BJ (cell line): ENCODE data around the gene RNF166. TPM values are rescaled to one million over a fixed set of nuclear protein-coding genes. Genes with fewer than 3 reads are reported as not detected.

Source experiments
- CTCF ChIA-PET: fragments of 350-600 bp; formaldehyde crosslinking; extraction: SDS; loops from one replicate; lab custom pipeline; 2021; ENCODE audit warnings: antibody characterized with exemption, inconsistent platforms; lab: Yijun Ruan, JAX
- POLR2A ChIA-PET: fragments of 300-600 bp; sonication (Branson Sonifier 250); formaldehyde crosslinking; extraction: SDS; loops from one replicate; lab custom pipeline; 2021; ENCODE audit warnings: antibody characterized with exemption; lab: Charles Lee
- DNase-seq: peaks from one replicate; pipeline ENCODE4 v3.0.0-alpha.2; 2011; ENCODE audit warnings: low read depth
- H3K27me3 ChIP-seq: 2 replicates; pipeline ENCODE4 v1.6.0; 2011; ENCODE audit warnings: low read length; ENCODE audit not compliant: control insufficient read depth, insufficient read depth
- H3K36me3 ChIP-seq: 2 replicates; pipeline ENCODE4 v1.5.1; 2011; ENCODE audit warnings: low read length; ENCODE audit not compliant: control insufficient read depth, insufficient read depth
- H3K4me3 ChIP-seq: 2 replicates; pipeline ENCODE4 v1.5.1; 2011; ENCODE audit warnings: low read depth, mild to moderate bottlenecking, control low read depth, low read length
- polyA plus RNA-seq: library from polyadenylated mRNA; depleted of rRNA; stranded (reverse); fragments of >200 nt; gene quantifications from 2 replicates; pipeline ENCODE4 v1.2.3, GENCODE V29; 2011
- TF ChIP-seq, protein P1 (sequence below): IDR thresholded peaks from 2 replicates; pipeline ENCODE4 v1.5.1; 2011; ENCODE audit warnings: low read depth, mild to moderate bottlenecking, control low read depth, inconsistent platforms, low read length, moderate library complexity; ENCODE audit not compliant: insufficient read depth

RNF166 gene
- polyA plus RNA-seq, 1 experiment, result 11.9 TPM

DNA sequence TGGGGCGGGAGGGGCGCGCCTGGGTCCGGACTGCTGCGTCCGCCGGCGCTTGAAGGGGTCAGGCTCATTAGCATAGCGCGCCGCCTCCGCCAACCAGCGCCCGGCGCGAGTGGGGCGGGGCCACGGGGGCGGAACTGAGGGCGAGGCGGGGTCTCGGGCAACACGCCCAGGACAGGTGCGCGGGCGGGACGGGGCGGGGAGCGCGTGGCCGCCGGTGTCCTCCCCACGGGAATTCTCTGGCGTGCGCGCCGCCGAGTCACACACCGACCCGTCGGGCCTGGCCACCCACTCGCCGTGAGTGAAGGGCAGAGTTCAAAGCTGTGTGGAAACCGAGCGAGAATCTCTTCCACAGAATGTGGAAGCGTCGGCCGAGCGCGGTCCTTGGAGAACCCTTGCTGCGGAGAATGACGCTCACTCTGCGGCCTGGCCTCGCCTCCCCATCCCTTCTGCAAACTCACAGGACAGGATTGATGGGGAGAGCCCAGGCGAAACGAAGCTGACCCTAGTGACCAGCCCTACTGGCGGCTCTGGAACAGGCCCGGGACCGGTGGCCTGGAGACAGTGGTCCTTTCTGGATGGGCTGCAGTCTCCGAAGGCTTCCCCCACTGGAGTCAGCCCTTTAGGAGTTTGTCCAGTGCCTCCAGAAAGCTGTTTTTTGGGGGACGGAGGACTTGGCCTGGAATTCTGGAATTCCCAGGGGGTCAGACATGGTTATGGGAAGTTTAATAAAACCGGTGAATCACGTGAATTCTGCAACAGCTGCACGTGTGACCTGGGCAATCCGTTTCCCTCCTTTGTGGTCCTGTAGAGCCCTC is 19.6 kb downstream of the RNF166 start, which contains the start of gene SNAI3:
SNAI3 (minus strand) TSS at position 69 of the 815 bp plus-strand sequence. CDS start 101 bp downstream, outside the sequence.
- DNase-seq, result no peak
- H3K27me3 ChIP-seq, result peaks cover 14% of the 10 kb centered on the region
- CTCF ChIA-PET, result interaction anchor here (0.9 to 2.2 kb wide), 5 partner anchors 9 to 23 kb away, joined by 3 to 10 read pairs (median 3); no protein-coding TSS in a partner anchor
- no peaks in the 10 kb centered on the region for H3K36me3 ChIP-seq
- H3K4me3 ChIP-seq, result peak within 1 kb of the TSS; percentile 47
- POLR2A ChIA-PET, result no interaction called here
- TF ChIP-seq, protein P1, sequence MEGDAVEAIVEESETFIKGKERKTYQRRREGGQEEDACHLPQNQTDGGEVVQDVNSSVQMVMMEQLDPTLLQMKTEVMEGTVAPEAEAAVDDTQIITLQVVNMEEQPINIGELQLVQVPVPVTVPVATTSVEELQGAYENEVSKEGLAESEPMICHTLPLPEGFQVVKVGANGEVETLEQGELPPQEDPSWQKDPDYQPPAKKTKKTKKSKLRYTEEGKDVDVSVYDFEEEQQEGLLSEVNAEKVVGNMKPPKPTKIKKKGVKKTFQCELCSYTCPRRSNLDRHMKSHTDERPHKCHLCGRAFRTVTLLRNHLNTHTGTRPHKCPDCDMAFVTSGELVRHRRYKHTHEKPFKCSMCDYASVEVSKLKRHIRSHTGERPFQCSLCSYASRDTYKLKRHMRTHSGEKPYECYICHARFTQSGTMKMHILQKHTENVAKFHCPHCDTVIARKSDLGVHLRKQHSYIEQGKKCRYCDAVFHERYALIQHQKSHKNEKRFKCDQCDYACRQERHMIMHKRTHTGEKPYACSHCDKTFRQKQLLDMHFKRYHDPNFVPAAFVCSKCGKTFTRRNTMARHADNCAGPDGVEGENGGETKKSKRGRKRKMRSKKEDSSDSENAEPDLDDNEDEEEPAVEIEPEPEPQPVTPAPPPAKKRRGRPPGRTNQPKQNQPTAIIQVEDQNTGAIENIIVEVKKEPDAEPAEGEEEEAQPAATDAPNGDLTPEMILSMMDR, result no peak

DNA sequence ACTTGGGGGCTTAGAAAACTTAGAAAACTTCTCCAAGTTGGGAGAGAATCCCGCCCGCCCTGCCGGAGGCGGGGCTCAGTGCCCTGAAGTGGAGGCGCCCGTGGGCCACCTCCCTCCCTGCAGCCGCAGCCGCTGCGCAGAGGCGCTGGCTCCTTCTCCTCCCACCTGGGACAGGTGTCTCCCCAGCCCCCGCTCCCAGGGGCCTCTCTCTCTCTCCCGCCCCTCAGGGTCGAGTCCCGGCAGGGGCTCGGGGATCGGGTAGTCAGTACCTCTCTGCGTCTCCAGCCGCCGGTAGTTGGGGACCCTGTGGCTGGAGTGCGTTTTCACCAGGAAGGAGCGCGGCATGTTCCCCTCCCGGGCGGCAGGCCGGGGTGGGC is 20.2 kb downstream of the RNF166 start:
- TF ChIP-seq, protein P1, result no peak
- no peak for DNase-seq
- Histone ChIP-seq H3K27me3 (peaks cover 13% of the 10 kb centered on the region), H3K4me3 (peak overlapping the region; percentile 47), H3K36me3 (no peaks in the 10 kb centered on the region)
- POLR2A ChIA-PET, result no interaction called here
- CTCF ChIA-PET, result interaction anchor here (1.7 to 2.2 kb wide), 2 partner anchors 14 to 16 kb away, joined by 7 to 10 read pairs; no protein-coding TSS in a partner anchor

- no peaks in the 10 kb centered on the region for H3K36me3 ChIP-seq
- no peak for DNase-seq
- TF ChIP-seq, protein P1, result peak; percentile 91
- ChIA-PET POLR2A (no interaction called here), CTCF (interaction anchor here (0.7 to 2.2 kb wide), 7 partner anchors 10 to 114 kb away, joined by 3 to 10 read pairs (median 4); partner anchors contain the start of gene MVD)
- H3K27me3 ChIP-seq, result peaks cover 11% of the 10 kb centered on the region
- peak overlapping the region; percentile 47 for H3K4me3 ChIP-seq
Measured at GRCh38 chr16:88685156-88686061, 20.8 kb downstream of the RNF166 start.

GRCh38 chr16:88684569-88685155 is 21.5 kb downstream of the RNF166 start:
- no peaks in the 10 kb centered on the region for H3K36me3 ChIP-seq
- no peak for DNase-seq
- TF ChIP-seq, protein P1, result no peak
- ChIA-PET POLR2A (no interaction called here), CTCF (interaction anchor here (0.7 to 2.2 kb wide), 7 partner anchors 10 to 114 kb away, joined by 3 to 10 read pairs (median 4); partner anchors contain the start of gene MVD)
- no peak overlapping the region for H3K4me3 ChIP-seq
- peaks cover 9% of the 10 kb centered on the region for H3K27me3 ChIP-seq
